ENCODE results near the gene RARB.

DNA sequence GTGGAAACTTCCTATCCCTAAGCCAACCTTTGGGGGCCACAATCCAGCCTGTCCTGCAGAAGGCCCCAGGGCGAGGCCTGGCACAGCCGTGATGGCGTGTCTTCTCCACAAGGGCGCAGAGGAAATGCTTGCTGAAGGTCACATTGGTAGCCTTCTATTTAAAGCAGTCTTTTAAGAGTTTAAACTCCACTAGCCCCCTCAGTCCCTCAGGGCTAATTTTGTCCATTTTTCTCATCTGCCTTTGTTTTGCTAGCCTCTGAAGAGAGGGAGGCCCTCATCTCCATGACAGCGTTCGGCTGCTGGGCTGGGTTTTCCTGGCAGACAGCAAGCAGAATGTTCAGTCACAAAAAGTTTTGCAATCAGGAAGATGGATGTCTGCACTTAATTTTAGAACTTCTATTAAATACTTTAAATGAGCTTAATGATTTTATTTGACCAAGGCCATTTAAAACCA, 40.8 kb downstream of the RARB start:
- TF ChIP-seq, protein P1, sequence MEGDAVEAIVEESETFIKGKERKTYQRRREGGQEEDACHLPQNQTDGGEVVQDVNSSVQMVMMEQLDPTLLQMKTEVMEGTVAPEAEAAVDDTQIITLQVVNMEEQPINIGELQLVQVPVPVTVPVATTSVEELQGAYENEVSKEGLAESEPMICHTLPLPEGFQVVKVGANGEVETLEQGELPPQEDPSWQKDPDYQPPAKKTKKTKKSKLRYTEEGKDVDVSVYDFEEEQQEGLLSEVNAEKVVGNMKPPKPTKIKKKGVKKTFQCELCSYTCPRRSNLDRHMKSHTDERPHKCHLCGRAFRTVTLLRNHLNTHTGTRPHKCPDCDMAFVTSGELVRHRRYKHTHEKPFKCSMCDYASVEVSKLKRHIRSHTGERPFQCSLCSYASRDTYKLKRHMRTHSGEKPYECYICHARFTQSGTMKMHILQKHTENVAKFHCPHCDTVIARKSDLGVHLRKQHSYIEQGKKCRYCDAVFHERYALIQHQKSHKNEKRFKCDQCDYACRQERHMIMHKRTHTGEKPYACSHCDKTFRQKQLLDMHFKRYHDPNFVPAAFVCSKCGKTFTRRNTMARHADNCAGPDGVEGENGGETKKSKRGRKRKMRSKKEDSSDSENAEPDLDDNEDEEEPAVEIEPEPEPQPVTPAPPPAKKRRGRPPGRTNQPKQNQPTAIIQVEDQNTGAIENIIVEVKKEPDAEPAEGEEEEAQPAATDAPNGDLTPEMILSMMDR (IDR thresholded peaks at IDR 0.05): peak in 11 of 12 donors; percentile 7 to 55 (median 33)
- TF ChIP-seq POLR2A (IDR thresholded peaks at IDR 0.05): no peak
